Subcutaneous adipose tissue (tissue), 4 donors: ENCODE measurements around the gene TOP2B. TPM values are rescaled to one million over a fixed set of nuclear protein-coding genes. Genes with fewer than 3 reads are reported as not detected.

Experiments used
- small RNA-seq: library from RNA; depleted of rRNA; stranded (forward); fragments of <200 nt; gene quantifications from one replicate; pipeline ENCODE3, GENCODE V24; 2016
- total RNA-seq, 4 donors: library from RNA; depleted of rRNA; stranded (reverse); fragments of >200 nt; gene quantifications; one replicate each; pipeline ENCODE4 v1.1.0, GENCODE V29; 2016
- TF ChIP-seq, protein P1 (sequence below): fragments of 450-650 bp; IDR thresholded peaks from one replicate; pipeline ENCODE4 v1.5.1; 2016; ENCODE audit warnings: low read depth, mild to moderate bottlenecking, control low read depth, antibody characterized with exemption, moderate library complexity

The TOP2B gene
- total RNA-seq, 4 donors from 2014 or later: 83.5 to 126 (median 87.0) TPM

DNA sequence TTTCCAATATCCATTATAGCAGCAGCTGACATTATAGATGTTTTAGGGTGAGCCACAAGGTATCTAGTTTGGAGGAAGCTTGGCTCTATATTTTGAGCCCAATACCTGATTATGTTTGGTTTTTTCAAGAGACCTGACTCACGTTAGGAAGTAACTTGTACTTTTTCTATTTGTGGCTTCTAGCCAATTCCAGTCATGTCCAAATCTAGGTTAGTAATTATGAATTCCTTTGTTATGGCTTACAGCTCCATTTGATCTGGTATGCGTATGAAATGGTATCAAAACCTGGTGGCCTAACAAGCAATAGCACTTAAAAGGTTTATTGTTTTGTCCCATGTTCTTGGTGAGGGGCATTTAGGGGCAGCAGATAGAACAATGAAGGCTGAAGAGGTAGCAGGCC, 115.9 kb downstream of the TOP2B start:
- TF ChIP-seq, protein P1, sequence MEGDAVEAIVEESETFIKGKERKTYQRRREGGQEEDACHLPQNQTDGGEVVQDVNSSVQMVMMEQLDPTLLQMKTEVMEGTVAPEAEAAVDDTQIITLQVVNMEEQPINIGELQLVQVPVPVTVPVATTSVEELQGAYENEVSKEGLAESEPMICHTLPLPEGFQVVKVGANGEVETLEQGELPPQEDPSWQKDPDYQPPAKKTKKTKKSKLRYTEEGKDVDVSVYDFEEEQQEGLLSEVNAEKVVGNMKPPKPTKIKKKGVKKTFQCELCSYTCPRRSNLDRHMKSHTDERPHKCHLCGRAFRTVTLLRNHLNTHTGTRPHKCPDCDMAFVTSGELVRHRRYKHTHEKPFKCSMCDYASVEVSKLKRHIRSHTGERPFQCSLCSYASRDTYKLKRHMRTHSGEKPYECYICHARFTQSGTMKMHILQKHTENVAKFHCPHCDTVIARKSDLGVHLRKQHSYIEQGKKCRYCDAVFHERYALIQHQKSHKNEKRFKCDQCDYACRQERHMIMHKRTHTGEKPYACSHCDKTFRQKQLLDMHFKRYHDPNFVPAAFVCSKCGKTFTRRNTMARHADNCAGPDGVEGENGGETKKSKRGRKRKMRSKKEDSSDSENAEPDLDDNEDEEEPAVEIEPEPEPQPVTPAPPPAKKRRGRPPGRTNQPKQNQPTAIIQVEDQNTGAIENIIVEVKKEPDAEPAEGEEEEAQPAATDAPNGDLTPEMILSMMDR: no peak

DNA sequence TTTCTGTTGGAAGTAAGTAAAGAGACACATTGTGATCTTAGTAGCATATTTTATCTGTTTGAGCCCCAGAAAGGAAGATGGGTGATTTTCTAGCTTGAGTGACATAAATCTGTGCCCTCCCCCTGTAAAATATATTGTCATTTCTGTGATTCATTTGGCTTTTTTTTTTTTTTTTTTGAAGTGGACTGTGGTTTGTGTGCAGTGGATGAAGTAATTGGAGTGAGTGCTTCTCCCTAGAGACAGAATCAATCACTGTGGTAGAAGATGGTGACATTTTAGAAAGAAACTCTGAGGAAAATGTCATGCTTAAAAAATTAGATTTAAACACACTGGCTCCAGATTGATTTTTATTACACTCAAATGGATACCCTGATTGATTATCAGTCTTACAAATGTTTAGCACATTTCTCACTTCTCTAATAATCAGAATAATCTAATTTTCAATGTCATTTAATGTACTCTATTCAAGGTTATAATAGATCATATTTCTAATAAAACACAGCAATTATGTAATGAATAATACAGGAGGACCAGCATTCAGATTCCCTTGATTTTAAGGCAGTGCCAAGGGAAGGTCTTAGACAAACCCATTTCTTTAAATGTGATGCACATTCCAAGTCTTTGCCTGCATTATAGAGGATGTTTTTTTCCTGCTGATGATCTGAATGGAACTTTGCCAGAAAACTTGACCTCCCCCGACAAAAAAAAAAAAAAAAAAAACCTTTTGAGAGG, 116.6 kb downstream of the TOP2B start:
- TF ChIP-seq, protein P1: no peak

Small RNA genes within 50 kb of the gene (small RNA-seq; reads per million reads assigned to genes)
- not detected for gene CRIP1P2
- not detected for gene RF01161
- not detected for gene RF02271

Other genes with a start within 250 kb of the TOP2B start
- 1 to 10 TPM in 2 of 4 donors, under 1 TPM in 2; 0.34 to 1.6 (median 1.0) TPM for gene RARB, start 236.6 kb downstream of the TOP2B start, total RNA-seq
- 10 to 100 TPM; 31.6 to 39.3 (median 37.2) TPM for gene NGLY1, start 118.5 kb upstream of the TOP2B start, total RNA-seq
- gene OXSM, start 125.2 kb upstream of the TOP2B start, total RNA-seq: 1 to 10 TPM; 5.2 to 9.2 (median 7.0) TPM